AG09309 (cell line): ENCODE measurements around the gene SLC10A7.
A peak's percentile ranks its signal among the peaks of the same experiment; 100 is the strongest.

Source experiments
- DNase-seq: peaks from one replicate; pipeline ENCODE4 v3.0.0-alpha.2; 2010; ENCODE audit warnings: low read depth
- H3K4me3 ChIP-seq: 2 replicates; pipeline ENCODE4 v1.5.1; 2011; ENCODE audit warnings: mild to moderate bottlenecking, low read depth, low read length, moderate library complexity; ENCODE audit not compliant: control insufficient read depth
- TF ChIP-seq, protein P1 (sequence below): IDR thresholded peaks from 2 replicates; pipeline ENCODE4 v1.5.1; 2011; ENCODE audit warnings: mild to moderate bottlenecking, low read depth, low read length, inconsistent platforms; ENCODE audit not compliant: insufficient read depth, control insufficient read depth; ENCODE audit errors: missing control alignments

The SLC10A7 gene

DNA sequence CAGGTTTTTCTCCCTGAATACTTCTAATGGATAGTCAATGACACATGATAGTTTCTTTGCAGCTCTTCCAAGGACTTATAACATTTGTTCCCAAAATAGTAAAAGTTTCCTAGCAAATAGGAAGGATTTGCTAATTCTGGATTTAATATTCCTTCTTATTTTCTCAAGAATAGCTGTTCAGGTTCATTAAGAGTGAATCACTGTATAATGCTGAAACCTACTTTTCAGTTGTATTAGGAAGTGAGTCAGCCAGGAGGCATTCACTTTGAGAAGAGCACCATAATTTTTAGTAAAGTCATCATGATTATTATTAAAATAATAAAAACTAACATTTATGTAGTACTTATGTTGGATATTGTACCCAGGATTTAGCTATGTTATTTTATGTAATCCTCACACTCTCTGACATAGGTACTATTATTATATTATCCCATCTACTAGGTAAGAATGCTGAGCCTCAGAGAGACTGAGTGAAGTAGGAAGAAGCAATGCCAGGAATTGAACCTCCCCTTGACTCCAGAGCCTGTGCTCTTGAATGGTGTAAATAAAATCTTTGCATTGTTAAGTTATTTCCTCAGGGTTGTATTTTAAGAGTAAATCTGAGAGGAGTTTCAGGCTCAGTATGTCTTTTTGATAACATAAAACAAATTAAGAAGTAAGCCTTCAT, 192.6 kb downstream of the SLC10A7 start:
- DNase-seq = peak; percentile 46
- TF ChIP-seq, protein P1, sequence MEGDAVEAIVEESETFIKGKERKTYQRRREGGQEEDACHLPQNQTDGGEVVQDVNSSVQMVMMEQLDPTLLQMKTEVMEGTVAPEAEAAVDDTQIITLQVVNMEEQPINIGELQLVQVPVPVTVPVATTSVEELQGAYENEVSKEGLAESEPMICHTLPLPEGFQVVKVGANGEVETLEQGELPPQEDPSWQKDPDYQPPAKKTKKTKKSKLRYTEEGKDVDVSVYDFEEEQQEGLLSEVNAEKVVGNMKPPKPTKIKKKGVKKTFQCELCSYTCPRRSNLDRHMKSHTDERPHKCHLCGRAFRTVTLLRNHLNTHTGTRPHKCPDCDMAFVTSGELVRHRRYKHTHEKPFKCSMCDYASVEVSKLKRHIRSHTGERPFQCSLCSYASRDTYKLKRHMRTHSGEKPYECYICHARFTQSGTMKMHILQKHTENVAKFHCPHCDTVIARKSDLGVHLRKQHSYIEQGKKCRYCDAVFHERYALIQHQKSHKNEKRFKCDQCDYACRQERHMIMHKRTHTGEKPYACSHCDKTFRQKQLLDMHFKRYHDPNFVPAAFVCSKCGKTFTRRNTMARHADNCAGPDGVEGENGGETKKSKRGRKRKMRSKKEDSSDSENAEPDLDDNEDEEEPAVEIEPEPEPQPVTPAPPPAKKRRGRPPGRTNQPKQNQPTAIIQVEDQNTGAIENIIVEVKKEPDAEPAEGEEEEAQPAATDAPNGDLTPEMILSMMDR = no peak
- H3K4me3 ChIP-seq = no peak overlapping the region

DNA sequence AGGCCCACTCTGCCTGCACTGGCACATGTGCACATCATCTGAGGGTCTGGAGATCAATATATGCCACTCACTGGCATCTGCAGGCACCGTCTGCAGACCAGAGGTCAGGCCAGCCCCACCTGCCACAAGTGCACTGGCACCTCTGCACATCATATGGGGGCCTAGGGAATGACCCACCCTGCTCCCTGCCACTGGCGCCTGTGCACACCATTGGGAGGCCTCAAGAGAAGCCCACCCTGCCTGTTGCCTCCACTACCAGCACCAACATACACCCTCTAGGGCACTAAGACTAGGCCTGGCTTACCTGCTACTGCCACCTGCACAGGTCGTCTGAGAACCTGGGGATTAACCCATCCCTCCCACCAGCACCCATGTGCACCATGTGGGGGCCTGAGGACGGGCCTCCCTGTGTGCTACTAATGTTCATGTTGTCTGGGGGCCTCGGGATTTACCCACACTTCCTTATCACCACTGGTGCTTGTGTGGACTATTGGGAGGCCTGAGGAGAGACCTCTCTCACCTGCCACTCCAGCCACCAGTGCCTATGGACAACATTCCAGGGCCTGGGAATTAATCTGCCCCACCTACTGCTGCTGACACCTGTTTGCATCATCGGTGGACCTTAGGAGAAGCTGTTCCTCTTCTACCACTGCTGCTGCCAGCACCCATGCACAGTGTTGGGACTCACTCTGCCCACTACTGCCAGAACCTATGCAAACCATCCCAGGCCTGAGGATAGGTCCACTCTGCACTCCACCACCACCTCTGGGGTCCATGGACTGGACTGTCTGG, 193.7 kb downstream of the SLC10A7 start:
- no peak for DNase-seq
- H3K4me3 ChIP-seq = no peak overlapping the region
- TF ChIP-seq, protein P1 = no peak

DNA sequence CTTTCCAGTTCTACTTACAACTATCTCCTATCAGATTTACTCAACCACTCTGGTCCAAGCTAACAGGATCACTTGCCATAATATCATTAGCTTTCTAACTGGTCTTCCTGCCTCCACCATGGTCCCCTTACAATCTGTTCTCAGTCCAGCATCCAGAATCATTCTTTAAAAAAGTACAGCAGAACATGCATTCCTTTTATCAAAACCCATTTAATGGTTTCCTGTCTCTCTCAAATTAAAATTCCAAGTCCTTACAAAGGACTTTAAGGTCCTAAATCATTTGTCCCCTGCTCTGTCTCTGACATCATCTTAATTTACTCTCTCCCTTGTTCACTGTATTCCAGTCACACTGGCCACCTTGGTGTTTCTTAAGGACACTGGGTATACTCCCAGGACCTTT, 202.8 kb downstream of the SLC10A7 start:
- DNase-seq = no peak
- TF ChIP-seq, protein P1 = no peak
- H3K4me3 ChIP-seq = no peak overlapping the region

DNA sequence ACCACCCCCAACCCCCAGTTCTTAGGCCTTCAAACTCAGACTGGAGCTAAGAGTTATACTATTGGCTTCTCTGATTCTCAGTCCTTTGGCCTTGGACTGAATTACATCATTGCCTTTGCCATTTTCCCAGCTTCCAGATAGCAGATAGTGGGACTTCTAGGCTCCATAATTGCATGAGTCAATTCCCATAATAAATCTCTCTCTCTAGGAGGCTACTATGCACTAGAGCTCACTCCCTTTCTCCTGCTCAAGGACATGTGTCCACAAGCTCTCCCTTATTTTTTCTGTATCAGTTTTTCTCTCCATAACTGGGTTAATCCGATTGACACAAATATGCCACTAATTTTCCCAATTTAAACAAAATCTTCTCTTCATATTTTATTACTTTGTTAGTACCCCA, 204.0 kb downstream of the SLC10A7 start:
- no peak overlapping the region for H3K4me3 ChIP-seq
- TF ChIP-seq, protein P1 = no peak
- DNase-seq = no peak

DNA sequence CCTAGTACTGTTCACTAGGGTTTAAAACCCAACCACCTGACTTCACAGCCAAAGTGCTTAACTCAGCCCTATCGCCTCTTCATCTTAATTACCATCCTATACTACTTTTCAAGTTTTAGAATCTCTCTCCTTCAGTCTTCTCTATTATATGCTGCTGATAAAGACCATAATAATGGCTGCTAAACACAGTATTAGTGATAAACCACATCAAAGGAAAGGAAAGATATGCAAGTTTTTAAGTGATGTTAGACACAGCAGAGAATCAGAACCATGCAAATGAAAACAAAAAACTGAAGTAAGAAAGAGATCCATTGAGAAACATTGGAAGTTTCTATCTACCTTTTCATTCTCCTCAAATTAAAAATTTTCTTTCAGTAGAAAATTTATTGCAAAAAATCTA, 206.6 kb downstream of the SLC10A7 start:
- no peak for DNase-seq
- no peak overlapping the region for H3K4me3 ChIP-seq
- TF ChIP-seq, protein P1 = no peak

DNA sequence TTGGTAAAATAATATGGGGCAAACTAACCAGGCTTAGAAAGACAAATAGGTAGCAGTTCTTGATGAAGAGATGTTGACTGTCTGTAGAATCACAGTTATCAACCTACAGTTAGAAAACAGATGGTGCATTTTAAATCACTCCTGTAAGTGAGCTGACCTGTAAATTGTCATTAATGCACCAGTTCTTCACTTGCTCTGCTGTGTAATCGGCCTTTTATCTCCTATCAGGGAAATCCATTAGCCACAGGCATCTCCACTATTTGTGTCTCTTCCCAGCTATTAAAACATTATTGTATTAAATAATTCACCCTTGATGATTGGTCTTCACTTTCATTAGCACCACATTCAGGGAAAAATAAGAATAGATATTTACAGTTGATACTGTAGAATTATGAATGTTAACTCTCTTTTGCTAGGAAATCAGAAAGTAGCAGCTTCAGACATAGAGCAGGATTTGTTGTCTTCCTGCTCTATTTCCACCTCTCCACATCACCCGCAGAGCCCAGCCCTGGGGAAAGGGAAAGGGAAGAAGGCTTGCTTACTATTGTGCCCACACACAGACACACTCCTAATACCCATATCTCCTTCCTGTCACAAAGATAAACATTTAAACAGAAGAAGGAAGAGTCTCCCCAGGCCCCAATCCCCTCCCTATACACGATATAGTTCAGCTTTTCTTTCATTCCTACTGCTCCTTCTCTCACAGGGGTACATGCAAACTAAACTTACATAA, 210.3 kb downstream of the SLC10A7 start:
- TF ChIP-seq, protein P1 = no peak
- H3K4me3 ChIP-seq = no peak overlapping the region
- no peak for DNase-seq
